Stimulated activated CD8-positive, alpha-beta memory T cell treated with anti-CD3 and anti-CD28 coated beads, Interleukin-15, amount 100 ng/mL, for 1 hour (primary cell): ENCODE results near the gene OSBPL10.

Experiments
- DNase-seq: peaks from one replicate; pipeline ENCODE4 v3.0.0-alpha.2; 2020; ENCODE audit warnings: low read depth

The OSBPL10 gene

DNA sequence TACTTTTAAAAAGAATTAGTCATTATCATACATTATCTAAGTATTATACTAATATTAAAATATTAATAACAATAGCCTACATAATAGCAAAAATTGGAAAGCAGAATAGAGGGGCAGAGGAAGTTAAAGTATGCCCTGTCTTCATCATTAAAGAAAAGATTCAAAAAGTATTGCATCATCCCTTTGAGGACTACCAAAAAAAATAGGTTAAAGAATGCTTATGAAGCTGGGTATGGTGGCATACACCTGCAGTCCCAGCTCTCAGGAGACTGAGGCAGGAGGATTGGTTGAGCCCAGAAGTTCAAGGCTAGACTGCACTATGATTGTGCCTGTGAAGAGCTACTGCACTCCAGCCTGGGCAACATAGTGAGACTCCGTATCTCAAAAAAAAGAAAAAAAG, 240.7 kb downstream of the OSBPL10 start:
- no peak for DNase-seq

DNA sequence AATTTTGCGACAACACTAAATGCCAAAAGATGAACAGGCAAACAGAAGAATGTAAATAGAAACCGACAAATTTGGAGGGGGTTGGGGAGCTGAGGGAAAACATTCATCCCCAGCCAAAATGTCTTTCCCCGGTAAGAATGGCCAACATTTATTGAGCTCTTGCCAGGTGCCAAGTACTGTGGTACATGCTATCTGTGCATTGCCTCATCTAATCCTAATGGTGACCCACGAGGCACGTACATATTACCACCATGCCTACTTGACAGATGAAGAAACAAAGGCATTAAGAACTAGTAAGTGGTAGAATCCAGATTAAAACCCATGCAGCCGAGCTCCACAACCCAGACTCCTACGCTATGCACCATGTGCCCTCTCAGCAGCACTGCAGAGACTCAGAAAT, 242.7 kb downstream of the OSBPL10 start:
- DNase-seq, result no peak

DNA sequence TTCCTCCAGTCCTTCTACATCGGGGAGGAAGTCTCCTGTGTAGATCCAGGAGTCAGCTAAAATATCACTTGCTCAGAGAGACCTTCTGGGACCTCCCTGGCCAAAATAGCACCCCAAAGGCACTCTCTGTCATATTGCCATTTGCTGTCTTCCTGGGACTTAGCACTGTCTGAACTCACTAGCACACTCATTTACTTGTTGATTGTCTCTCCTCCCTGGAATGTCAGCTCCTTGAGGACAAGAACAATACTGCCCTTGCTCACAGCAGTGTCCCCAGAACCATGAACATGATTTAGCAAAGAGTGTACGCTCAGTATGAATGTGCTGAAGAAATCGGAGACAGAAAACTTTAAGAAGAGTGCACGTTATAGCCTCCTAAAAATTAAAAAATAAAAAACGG, 245.4 kb downstream of the OSBPL10 start:
- DNase-seq, result no peak

- DNase-seq, result no peak
These were observed 247.8 kb downstream of the OSBPL10 start for GRCh38 chr3:31733234-31733667.

DNA sequence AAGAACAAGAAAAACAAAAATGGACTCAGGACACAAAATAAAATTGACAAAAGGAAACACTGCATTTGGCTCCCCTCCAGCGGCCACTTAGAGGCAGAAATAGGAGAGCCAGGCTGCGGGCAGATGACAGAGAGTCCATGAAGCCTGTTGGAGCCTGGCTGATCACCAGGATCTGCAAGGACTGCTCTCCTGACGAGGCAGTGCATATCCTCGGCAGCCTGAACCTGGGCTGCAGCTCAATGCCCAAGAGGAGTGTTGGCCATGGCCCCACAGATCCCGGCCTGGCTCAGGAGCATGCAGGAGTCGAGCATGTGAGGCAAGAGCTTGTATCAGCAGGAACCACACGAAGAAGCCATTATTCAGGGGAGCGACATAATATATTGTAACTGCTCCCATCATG, 248.5 kb downstream of the OSBPL10 start:
- no peak for DNase-seq

- no peak for DNase-seq
These were observed 251.5 kb downstream of the OSBPL10 start for GRCh38 chr3:31729573-31729972.

DNA sequence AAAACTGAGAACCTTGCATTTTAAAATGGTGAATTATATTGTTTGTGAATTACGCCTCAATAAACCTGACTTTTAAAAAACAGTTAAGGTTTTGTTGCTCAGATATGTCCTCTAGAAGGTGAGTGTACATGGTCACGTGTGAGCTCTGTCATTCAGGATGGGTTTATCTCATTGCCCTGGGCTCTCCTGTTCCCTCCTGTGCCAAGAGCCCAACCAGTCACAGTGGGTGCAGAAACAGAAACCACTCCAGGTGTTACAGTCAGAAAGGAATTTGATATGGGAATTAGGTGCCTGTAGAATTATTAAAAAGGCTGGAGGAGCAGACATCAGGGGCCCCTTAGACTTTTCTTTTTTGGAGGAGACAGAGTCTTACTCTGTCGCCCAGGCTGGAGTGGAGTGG, 252.0 kb downstream of the OSBPL10 start:
- DNase-seq, result no peak

- no peak for DNase-seq
These were observed 252.7 kb downstream of the OSBPL10 start for GRCh38 chr3:31728403-31728802.

- no peak for DNase-seq
These were observed 255.1 kb downstream of the OSBPL10 start for GRCh38 chr3:31725976-31726375.

- DNase-seq, result no peak
These were observed 255.5 kb downstream of the OSBPL10 start for GRCh38 chr3:31725568-31725967.

DNA sequence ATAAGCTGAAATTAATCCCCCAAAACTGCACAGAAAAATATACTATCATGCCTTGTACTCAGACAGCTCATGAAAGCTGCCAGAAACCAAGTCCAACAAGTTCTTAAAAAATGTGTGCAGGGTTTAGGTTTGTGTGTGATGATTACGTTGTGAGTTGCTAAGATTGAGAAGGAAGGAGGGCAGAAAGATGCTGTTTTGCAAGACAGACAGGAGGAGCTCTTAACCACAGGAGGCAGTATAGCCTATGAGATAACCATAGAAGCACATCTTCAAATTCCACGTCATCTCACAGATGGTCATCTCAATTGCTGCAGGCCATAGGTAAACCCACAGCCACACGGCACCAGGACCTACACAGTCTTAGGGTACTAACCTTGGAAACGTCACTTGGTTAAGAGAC, 256.4 kb downstream of the OSBPL10 start:
- DNase-seq, result no peak

GRCh38 chr3:31724116-31724515, 256.9 kb downstream of the OSBPL10 start:
- DNase-seq, result no peak

- DNase-seq, result no peak
These were observed 257.4 kb downstream of the OSBPL10 start for GRCh38 chr3:31723701-31724100.

GRCh38 chr3:31721676-31722075, 259.4 kb downstream of the OSBPL10 start:
- no peak for DNase-seq

- DNase-seq, result no peak
These were observed 266.4 kb downstream of the OSBPL10 start for GRCh38 chr3:31714495-31715280.

DNA sequence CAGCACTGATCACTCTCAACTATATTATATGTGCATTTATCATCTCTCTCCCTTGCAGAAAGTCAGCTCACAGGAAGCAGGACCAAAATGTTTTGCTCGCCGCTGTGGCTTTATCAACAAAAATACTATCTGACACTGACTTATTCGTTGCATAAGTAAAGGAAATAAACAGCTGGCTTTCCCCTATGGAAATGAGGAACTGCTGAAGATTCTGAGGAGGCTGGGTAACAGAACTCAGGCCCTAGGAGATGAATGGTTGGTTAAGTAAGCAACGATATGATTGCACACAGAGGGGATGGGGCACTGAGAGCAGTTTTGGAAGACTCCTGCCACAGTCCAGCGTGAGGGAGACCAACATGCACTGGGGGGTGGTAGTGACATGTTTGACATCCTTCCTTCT, 267.2 kb downstream of the OSBPL10 start:
- no peak for DNase-seq

- DNase-seq, result no peak
These were observed 270.8 kb downstream of the OSBPL10 start for GRCh38 chr3:31710123-31710803.

- DNase-seq, result no peak
These were observed 271.5 kb downstream of the OSBPL10 start for GRCh38 chr3:31709526-31709925.

DNA sequence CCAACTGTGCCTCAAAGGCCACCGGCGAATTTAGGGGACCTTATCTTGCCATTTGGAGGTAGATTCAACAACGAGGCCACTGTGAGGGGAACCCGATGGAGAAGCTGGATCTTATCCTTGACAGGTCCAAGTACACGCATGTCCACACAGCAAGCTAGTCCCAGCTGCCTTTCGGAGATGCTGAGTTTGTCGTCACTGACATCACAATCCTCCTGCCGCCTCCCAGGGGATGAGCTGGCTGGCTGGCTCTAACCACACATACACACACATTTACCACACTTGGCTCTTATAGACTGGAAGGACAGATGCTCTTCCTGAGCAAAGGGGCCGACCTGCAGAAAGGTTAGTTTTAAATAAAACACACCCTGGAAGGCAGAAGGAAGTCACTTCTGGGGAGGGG, 272.1 kb downstream of the OSBPL10 start:
- no peak for DNase-seq

DNA sequence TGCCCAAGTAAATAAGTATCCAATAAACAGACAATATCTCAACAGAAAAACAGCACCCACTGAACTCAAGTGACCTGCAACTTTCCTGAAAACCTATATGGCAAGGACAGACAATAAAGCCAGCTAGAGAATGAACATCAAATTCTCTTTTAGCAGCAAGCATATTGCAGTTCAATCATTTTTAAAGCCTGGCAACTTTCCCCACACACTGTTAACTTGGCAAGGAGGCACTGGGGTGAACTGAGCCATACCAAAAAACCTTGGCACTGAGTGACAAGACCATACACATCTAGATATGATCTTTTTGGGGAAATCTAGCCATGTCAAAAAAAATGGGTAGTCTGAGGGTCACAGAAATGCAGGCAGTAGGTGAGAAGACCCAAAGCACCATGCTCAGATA, 273.8 kb downstream of the OSBPL10 start:
- no peak for DNase-seq

- DNase-seq, result no peak
These were observed 275.3 kb downstream of the OSBPL10 start for GRCh38 chr3:31705736-31706135.

- DNase-seq, result no peak
These were observed 276.4 kb downstream of the OSBPL10 start for GRCh38 chr3:31704591-31705179.

DNA sequence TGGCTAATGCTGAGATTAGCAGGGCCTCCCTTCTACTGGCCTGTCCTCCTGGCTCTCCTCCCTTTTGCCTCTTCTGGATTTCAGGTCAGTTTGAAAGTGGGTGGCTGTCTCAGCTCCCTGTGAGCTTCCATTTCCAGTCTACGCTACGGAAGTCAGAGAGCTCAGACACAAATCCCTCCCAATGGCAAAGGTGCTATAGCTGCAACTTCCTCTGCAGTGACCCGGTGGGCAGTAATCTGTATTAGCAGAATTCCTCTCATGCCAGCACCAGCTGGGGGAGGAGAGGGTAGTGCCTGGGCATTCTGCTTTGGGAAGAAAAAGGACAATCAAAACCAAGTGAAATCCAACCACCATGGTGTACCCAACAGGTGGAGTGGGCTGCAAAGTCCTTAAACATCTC, 276.9 kb downstream of the OSBPL10 start:
- no peak for DNase-seq
